ENCODE data around the gene IGFL1.

DNA sequence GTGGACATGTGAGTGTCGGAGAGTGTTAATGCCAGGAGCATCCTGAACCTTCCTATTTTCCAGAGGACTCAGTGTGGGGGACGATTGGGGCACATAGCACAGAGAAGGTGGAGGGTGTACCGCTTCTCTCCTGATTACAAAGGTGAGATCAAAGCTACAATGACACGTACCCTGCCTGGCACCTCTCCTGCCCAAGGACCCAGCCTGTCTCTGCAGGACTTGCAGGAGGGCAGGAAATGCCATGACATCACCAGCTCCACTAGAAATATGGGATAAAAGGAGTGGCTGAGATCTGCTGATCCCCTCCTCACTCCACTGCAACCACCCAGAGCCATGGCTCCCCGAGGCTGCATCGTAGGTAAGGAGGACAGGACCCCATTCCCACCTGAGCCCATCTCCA is at the start of gene IGFL1:
- TF ChIP-seq, protein P1, sequence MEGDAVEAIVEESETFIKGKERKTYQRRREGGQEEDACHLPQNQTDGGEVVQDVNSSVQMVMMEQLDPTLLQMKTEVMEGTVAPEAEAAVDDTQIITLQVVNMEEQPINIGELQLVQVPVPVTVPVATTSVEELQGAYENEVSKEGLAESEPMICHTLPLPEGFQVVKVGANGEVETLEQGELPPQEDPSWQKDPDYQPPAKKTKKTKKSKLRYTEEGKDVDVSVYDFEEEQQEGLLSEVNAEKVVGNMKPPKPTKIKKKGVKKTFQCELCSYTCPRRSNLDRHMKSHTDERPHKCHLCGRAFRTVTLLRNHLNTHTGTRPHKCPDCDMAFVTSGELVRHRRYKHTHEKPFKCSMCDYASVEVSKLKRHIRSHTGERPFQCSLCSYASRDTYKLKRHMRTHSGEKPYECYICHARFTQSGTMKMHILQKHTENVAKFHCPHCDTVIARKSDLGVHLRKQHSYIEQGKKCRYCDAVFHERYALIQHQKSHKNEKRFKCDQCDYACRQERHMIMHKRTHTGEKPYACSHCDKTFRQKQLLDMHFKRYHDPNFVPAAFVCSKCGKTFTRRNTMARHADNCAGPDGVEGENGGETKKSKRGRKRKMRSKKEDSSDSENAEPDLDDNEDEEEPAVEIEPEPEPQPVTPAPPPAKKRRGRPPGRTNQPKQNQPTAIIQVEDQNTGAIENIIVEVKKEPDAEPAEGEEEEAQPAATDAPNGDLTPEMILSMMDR (conservative IDR thresholded peaks at IDR 0.05 in 1 of 2, IDR thresholded peaks at IDR 0.05 in 1 of 2; ENCODE audit: extremely low read depth in 1 of 2, insufficient read depth in 1 of 2, low read depth in 1 of 2, low read length in 2 of 2) = no peak
- no peak for TF ChIP-seq EZH2 (IDR thresholded peaks at IDR 0.05; ENCODE audit: borderline replicate concordance, low read length)

All from mammary epithelial cell (primary cell).